ENCODE data around the gene SCML1. TPM values are rescaled to one million over a fixed set of nuclear protein-coding genes. Genes with fewer than 3 reads are reported as not detected.

SCML1 gene
- total and polyA plus RNA-seq, 9 of the 15 experiments (the other 6 are each of a cell fraction or from before 2014, with no cell fraction given): 0.01 to 0.04 (median 0.04) TPM; not detected in 6

DNA sequence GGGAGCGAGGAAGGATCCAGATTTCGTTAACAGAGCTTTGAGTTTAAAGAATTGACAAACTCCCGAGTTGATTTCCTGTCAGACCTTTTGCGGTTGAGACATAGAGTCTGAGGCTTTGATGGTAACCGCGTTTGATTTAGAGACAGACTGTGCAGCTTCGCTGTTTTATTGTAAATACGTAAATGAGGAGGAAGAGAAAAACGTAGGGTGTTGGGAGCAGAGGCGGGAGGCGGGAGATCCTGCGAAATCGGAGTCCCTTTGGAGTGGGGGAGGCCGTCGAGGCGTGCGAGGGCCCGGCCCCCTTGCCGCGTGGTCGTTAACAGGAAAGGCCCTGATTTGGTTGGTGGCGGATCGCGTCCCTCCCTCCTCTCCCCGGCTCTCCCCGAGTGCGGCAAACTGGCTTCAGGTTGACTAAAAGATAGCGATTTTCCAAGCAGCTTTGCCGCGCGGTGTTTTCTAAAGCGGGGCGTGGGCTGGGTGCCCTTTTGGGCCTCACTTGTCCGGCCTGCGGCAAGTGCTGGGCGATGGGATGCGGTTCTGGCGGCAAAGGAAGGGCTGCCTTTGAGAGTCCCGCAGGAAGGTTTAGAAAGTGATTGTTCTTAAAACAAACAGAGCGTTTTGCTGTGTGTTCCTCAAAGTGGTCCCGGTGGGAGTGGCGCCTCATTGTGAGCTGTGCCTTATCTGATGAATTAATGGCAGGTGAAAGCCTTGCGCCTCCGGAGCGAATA lies 857 bp downstream of the SCML1 start (continued):
- TF ChIP-seq ZNF318 (IDR thresholded peaks at IDR 0.05; ENCODE audit: borderline replicate concordance in 1 of 2, low read depth in 1 of 2) (no peak), ZNF764 (CRISPR knock-in tag; IDR thresholded peaks at IDR 0.05; ENCODE audit: low read depth) (no peak), AFF1 (IDR thresholded peaks at IDR 0.05; ENCODE audit: low read depth in 1 of 2, partially characterized antibody in 2 of 2) (no peak)
- TF ChIP-seq, protein P1, sequence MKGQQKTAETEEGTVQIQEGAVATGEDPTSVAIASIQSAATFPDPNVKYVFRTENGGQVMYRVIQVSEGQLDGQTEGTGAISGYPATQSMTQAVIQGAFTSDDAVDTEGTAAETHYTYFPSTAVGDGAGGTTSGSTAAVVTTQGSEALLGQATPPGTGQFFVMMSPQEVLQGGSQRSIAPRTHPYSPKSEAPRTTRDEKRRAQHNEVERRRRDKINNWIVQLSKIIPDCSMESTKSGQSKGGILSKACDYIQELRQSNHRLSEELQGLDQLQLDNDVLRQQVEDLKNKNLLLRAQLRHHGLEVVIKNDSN (CRISPR knock-in tag; IDR thresholded peaks at IDR 0.05): no peak

All from K562 (cell line).